Activated naive CD4-positive, alpha-beta T cell treated with anti-CD3 and anti-CD28 coated beads for 36 hours (primary cell): ENCODE data around the gene TMEM236. TPM values are rescaled to one million over a fixed set of nuclear protein-coding genes. Genes with fewer than 3 reads are reported as not detected.

Experiments
- microRNA-seq: library from miRNA; unstranded; fragments of <30 nt; microRNA quantifications from one replicate; pipeline ENCODE4 v1.2.0, GENCODE V29; 2022; ENCODE audit warnings: borderline microRNAs expressed, borderline replicate concordance
- total RNA-seq, 2 experiments: library from RNA; stranded (reverse); gene quantifications; one replicate each; pipeline ENCODE4 v1.2.3, GENCODE V29; 2021

TMEM236 gene
- total RNA-seq, 2 experiments from 2014 or later: not detected

Small RNAs within 50 kb of the gene (microRNA-seq; reads per million reads assigned to microRNA genes)
- not detected for gene MIR511

Other genes starting within 250 kb of the TMEM236 start
- 1 to 10 TPM in 1 of 2 experiments, under 1 TPM in 1; 0.41 to 1.9 TPM for gene HACD1, start 134.8 kb upstream of the TMEM236 start, total RNA-seq
- gene STAM, start 108.0 kb upstream of the TMEM236 start, total RNA-seq: 10 to 100 TPM; 16.3 to 16.6 TPM
- gene MRC1, start 57.1 kb downstream of the TMEM236 start, total RNA-seq: under 1 TPM in 1 of 2 experiments, not detected in 1; 0.05 TPM
- not detected for gene SLC39A12, start 199.7 kb downstream of the TMEM236 start, total RNA-seq